Measurements from ENCODE around the gene LAMB3. TPM values are rescaled to one million over a fixed set of nuclear protein-coding genes. Genes with fewer than 3 reads are reported as not detected.
A peak's percentile ranks its signal among the peaks of the same experiment; 100 is the strongest.

Gene LAMB3
- total and polyA plus RNA-seq, 7 experiments from 2014 or later: 0.11 to 5.7 (median 0.62) TPM

GRCh38 chr1:209614906-209615305, 37.3 kb downstream of the LAMB3 start:
- H3K27ac ChIP-seq (ENCODE audit: low read depth, low read length): no peak overlapping the region
- H3K27me3 ChIP-seq (ENCODE audit: control insufficient read depth in 2 of 2, insufficient read depth in 2 of 2, low read length in 2 of 2): no peaks in the 10 kb centered on the region
- H3K9me3 Mint-ChIP-seq: peaks cover 0 to 5% (median 0%) of the 10 kb centered on the region in 11 donors
- peaks cover 0 to 11% (median 4%) of the 10 kb centered on the region in 5 donors for H3K27me3 Mint-ChIP-seq
- no peak overlapping the region for H3K27ac Mint-ChIP-seq
- H3K4me1 Mint-ChIP-seq: peaks cover 6 to 15% (median 11%) of the 10 kb centered on the region in 7 donors
- H3K4me1 ChIP-seq (ENCODE audit: control insufficient read depth in 2 of 2, insufficient read depth in 2 of 2, low read length in 2 of 2): peaks cover 0 to 7% of the 10 kb centered on the region in 2 donors
- ATAC-seq (no peak), DNase-seq (no peak)
- no peaks in the 10 kb centered on the region for H3K36me3 ChIP-seq (ENCODE audit: control insufficient read depth in 2 of 3, insufficient read depth in 3 of 3, low read length in 3 of 3)
- intact Hi-C loops (cut with micrococcal nuclease): no loop called here
- CTCF ChIA-PET: no interaction called here
- H3K4me3 ChIP-seq (ENCODE audit: low read length): no peak overlapping the region
- no peak overlapping the region for H3K4me3 Mint-ChIP-seq
- POLR2A ChIA-PET: no interaction called here
- H3K9me3 ChIP-seq (ENCODE audit: control insufficient read depth in 2 of 3, low read length in 3 of 3): no peaks in the 10 kb centered on the region
- H3K36me3 Mint-ChIP-seq: peaks cover 0 to 12% (median 0%) of the 10 kb centered on the region in 5 donors

DNA sequence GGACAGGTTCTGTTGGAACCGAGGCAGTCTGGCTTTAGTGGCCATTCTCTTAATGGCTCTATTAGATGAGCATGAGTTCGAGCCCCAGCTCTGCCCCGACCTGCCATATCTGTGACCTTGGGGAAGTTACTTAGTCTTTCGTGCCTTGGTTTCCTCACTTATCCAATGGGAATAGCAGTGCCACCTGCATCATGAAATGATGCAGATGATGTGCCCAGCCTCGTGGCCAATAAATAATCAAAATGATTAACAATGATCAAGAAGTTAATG, 38.1 kb downstream of the LAMB3 start:
- H3K4me1 Mint-ChIP-seq: peaks cover 6 to 15% (median 8%) of the 10 kb centered on the region in 7 donors
- no peak for DNase-seq
- peaks cover 0 to 5% (median 0%) of the 10 kb centered on the region in 11 donors for H3K9me3 Mint-ChIP-seq
- H3K4me3 Mint-ChIP-seq: no peak overlapping the region
- H3K4me3 ChIP-seq (ENCODE audit: low read length): no peak overlapping the region
- ATAC-seq: no peak
- no peak overlapping the region for H3K27ac ChIP-seq (ENCODE audit: low read depth, low read length)
- H3K27me3 Mint-ChIP-seq: peaks cover 0 to 11% (median 4%) of the 10 kb centered on the region in 5 donors
- POLR2A ChIA-PET: no interaction called here
- intact Hi-C loops (cut with micrococcal nuclease): no loop called here
- CTCF ChIA-PET: no interaction called here
- no peaks in the 10 kb centered on the region for H3K27me3 ChIP-seq (ENCODE audit: control insufficient read depth in 2 of 2, insufficient read depth in 2 of 2, low read length in 2 of 2)
- H3K36me3 Mint-ChIP-seq: peaks cover 0 to 12% (median 0%) of the 10 kb centered on the region in 5 donors
- no peak overlapping the region for H3K27ac Mint-ChIP-seq
- no peaks in the 10 kb centered on the region for H3K36me3 ChIP-seq (ENCODE audit: control insufficient read depth in 2 of 3, insufficient read depth in 3 of 3, low read length in 3 of 3)
- H3K9me3 ChIP-seq (ENCODE audit: control insufficient read depth in 2 of 3, low read length in 3 of 3): no peaks in the 10 kb centered on the region
- peaks cover 0 to 3% of the 10 kb centered on the region in 2 donors for H3K4me1 ChIP-seq (ENCODE audit: control insufficient read depth in 2 of 2, insufficient read depth in 2 of 2, low read length in 2 of 2)

GRCh38 chr1:209613400-209614150, 38.6 kb downstream of the LAMB3 start:
- ChIA-PET POLR2A (no interaction called here), CTCF (no interaction called here)
- H3K4me3 ChIP-seq (ENCODE audit: low read length): no peak overlapping the region
- intact Hi-C loops (cut with micrococcal nuclease): no loop called here
- H3K27ac ChIP-seq (ENCODE audit: low read depth, low read length): no peak overlapping the region
- DNase-seq (no peak), ATAC-seq (no peak)
- Mint-ChIP-seq H3K9me3 (peaks cover 0 to 5% (median 0%) of the 10 kb centered on the region in 11 donors), H3K27me3 (peaks cover 0 to 11% (median 4%) of the 10 kb centered on the region in 5 donors), H3K27ac (no peak overlapping the region), H3K4me3 (peak overlapping the region in 1 of 10 donors; percentile 17), H3K4me1 (peaks cover under 1 to 13% (median 3%) of the 10 kb centered on the region in 7 donors), H3K36me3 (peaks cover 0 to 12% (median 0%) of the 10 kb centered on the region in 5 donors)
- no peaks in the 10 kb centered on the region for H3K4me1 ChIP-seq (ENCODE audit: control insufficient read depth in 2 of 2, insufficient read depth in 2 of 2, low read length in 2 of 2)
- no peaks in the 10 kb centered on the region for H3K36me3 ChIP-seq (ENCODE audit: control insufficient read depth in 2 of 3, insufficient read depth in 3 of 3, low read length in 3 of 3)
- H3K9me3 ChIP-seq (ENCODE audit: control insufficient read depth in 2 of 3, low read length in 3 of 3): no peaks in the 10 kb centered on the region
- H3K27me3 ChIP-seq (ENCODE audit: control insufficient read depth in 2 of 2, insufficient read depth in 2 of 2, low read length in 2 of 2): no peaks in the 10 kb centered on the region

- no peaks in the 10 kb centered on the region for H3K9me3 ChIP-seq (ENCODE audit: control insufficient read depth in 2 of 3, low read length in 3 of 3)
- ChIA-PET CTCF (no interaction called here), POLR2A (no interaction called here)
Measured at GRCh38 chr1:209612646-209613399, 39.4 kb downstream of the LAMB3 start.

DNA sequence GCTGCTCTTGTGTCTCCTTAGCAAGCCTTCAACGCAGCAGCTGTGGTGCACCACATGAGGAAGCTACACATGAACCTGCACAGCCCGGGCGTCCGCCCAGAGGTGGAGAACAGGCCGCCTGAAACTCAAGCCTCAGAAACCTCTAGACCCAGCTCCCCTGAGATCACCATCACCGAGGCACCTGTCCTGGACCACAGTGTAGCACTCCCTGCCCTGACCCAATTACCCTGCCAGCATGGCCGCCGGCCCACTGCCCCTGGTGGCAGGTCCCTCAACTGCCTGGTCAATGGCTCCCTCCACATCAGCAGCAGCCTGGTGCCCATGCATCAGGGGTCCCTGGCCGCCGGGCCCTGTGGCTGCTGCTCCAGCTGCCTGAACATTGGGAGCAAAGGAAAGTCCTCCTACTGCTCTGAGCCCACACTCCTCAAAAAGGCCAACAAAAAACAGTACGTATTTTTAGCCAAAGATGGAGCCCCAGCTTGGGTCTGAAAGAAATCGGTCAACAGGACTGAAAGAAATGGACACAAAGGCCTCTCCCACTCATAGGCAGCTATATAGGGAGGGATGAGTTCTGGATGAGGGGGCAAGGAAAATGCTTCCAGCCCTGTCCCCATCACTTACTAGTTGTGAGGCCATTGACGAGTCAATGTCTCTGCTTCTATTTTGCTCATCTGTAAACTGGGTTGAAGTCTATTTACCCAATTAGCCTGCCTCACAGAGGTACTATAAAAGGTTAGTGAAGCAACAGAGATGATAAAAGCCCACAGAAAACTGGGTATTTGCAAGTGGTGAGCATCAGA, 40.3 kb downstream of the LAMB3 start:
- Mint-ChIP-seq H3K27me3 (peaks cover 0 to 11% (median 4%) of the 10 kb centered on the region in 5 donors), H3K9me3 (peaks cover 0 to 5% (median 0%) of the 10 kb centered on the region in 11 donors), H3K4me3 (no peak overlapping the region), H3K4me1 (peaks cover 0 to 13% (median 0%) of the 10 kb centered on the region in 7 donors), H3K27ac (no peak overlapping the region), H3K36me3 (peaks cover 0 to 12% (median 0%) of the 10 kb centered on the region in 5 donors)
- POLR2A ChIA-PET: no interaction called here
- no peak for DNase-seq
- intact Hi-C loops (cut with micrococcal nuclease): no loop called here
- Histone ChIP-seq H3K4me1 (ENCODE audit: control insufficient read depth in 2 of 2, insufficient read depth in 2 of 2, low read length in 2 of 2) (no peaks in the 10 kb centered on the region), H3K27me3 (ENCODE audit: control insufficient read depth in 2 of 2, insufficient read depth in 2 of 2, low read length in 2 of 2) (no peaks in the 10 kb centered on the region), H3K9me3 (ENCODE audit: control insufficient read depth in 2 of 3, low read length in 3 of 3) (no peaks in the 10 kb centered on the region), H3K4me3 (ENCODE audit: low read length) (no peak overlapping the region), H3K36me3 (ENCODE audit: control insufficient read depth in 2 of 3, insufficient read depth in 3 of 3, low read length in 3 of 3) (no peaks in the 10 kb centered on the region), H3K27ac (ENCODE audit: low read depth, low read length) (no peak overlapping the region)
- CTCF ChIA-PET: interaction anchor here (1.5 kb wide), 1 partner anchor 10 kb away, joined by 3 read pairs; no protein-coding TSS in a partner anchor
- no peak for ATAC-seq

More at GRCh38 chr1:209612646-209613399, 39.4 kb downstream of the LAMB3 start:
- no peaks in the 10 kb centered on the region for H3K36me3 ChIP-seq (ENCODE audit: control insufficient read depth in 2 of 3, insufficient read depth in 3 of 3, low read length in 3 of 3)
- ATAC-seq (no peak), DNase-seq (no peak)
- no peaks in the 10 kb centered on the region for H3K27me3 ChIP-seq (ENCODE audit: control insufficient read depth in 2 of 2, insufficient read depth in 2 of 2, low read length in 2 of 2)
- no peaks in the 10 kb centered on the region for H3K4me1 ChIP-seq (ENCODE audit: control insufficient read depth in 2 of 2, insufficient read depth in 2 of 2, low read length in 2 of 2)
- intact Hi-C loops (cut with micrococcal nuclease): no loop called here
- Mint-ChIP-seq H3K36me3 (peaks cover 0 to 12% (median 0%) of the 10 kb centered on the region in 5 donors), H3K4me1 (peaks cover 0 to 13% (median 0%) of the 10 kb centered on the region in 7 donors), H3K27me3 (peaks cover 0 to 11% (median 4%) of the 10 kb centered on the region in 5 donors), H3K9me3 (peaks cover 0 to 5% (median 0%) of the 10 kb centered on the region in 11 donors), H3K4me3 (peak overlapping the region in 1 of 10 donors; percentile 28), H3K27ac (no peak overlapping the region)
- H3K4me3 ChIP-seq (ENCODE audit: low read length): no peak overlapping the region
- no peak overlapping the region for H3K27ac ChIP-seq (ENCODE audit: low read depth, low read length)

GRCh38 chr1:209610631-209610905, 41.7 kb downstream of the LAMB3 start:
- Histone ChIP-seq H3K4me1 (ENCODE audit: control insufficient read depth in 2 of 2, insufficient read depth in 2 of 2, low read length in 2 of 2) (no peaks in the 10 kb centered on the region), H3K9me3 (ENCODE audit: control insufficient read depth in 2 of 3, low read length in 3 of 3) (no peaks in the 10 kb centered on the region), H3K36me3 (ENCODE audit: control insufficient read depth in 2 of 3, insufficient read depth in 3 of 3, low read length in 3 of 3) (no peaks in the 10 kb centered on the region), H3K27me3 (ENCODE audit: control insufficient read depth in 2 of 2, insufficient read depth in 2 of 2, low read length in 2 of 2) (no peaks in the 10 kb centered on the region), H3K27ac (ENCODE audit: low read depth, low read length) (no peak overlapping the region), H3K4me3 (ENCODE audit: low read length) (no peak overlapping the region)
- H3K36me3 Mint-ChIP-seq: peaks cover 0 to 4% (median 0%) of the 10 kb centered on the region in 5 donors
- intact Hi-C loops (cut with micrococcal nuclease): no loop called here
- H3K4me3 Mint-ChIP-seq: no peak overlapping the region
- ATAC-seq (no peak), DNase-seq (no peak)
- peaks cover 0 to 13% (median 0%) of the 10 kb centered on the region in 7 donors for H3K4me1 Mint-ChIP-seq
- ChIA-PET POLR2A (no interaction called here), CTCF (interaction anchor here (1.5 kb wide), 1 partner anchor 9 kb away, joined by 3 read pairs; no protein-coding TSS in a partner anchor)
- no peaks in the 10 kb centered on the region for H3K9me3 Mint-ChIP-seq
- H3K27me3 Mint-ChIP-seq: peaks cover 0 to 4% (median 0%) of the 10 kb centered on the region in 5 donors
- no peak overlapping the region for H3K27ac Mint-ChIP-seq

Data from naive thymus-derived CD4-positive, alpha-beta T cell (primary cell).